CD14-positive monocyte (primary cell): ENCODE measurements around the gene ME3. TPM values are rescaled to one million over a fixed set of nuclear protein-coding genes. Genes with fewer than 3 reads are reported as not detected.

Experiments used
- DNase-seq, 3 donors: peaks; one replicate each; pipeline ENCODE4 v3.0.0-alpha.2; 2011 to 2022
- H2AFZ ChIP-seq: 2 replicates; pipeline ENCODE4 v1.6.0; 2012; ENCODE audit warnings: mild to moderate bottlenecking, low read depth, low read length, inconsistent platforms; ENCODE audit not compliant: insufficient read depth, poor library complexity, severe bottlenecking
- H3K27ac ChIP-seq, 2 donors: 1 replicate in 1 of 2; 2 replicates in 1 of 2; pipeline ENCODE4 v1.5.1; 2012 to 2013; ENCODE audit warnings: low read length in 2 of 2, control low read depth in 1 of 2, inconsistent platforms in 1 of 2, low read depth in 1 of 2, mild to moderate bottlenecking in 1 of 2
- H3K27me3 ChIP-seq, 2 donors: one replicate each; pipeline versions ENCODE4 v1.6.0 to v1.6.1; 2011 to 2013; ENCODE audit warnings: low read length in 2 of 2; ENCODE audit not compliant: control insufficient read depth in 2 of 2, insufficient read depth in 2 of 2
- H3K36me3 ChIP-seq, 2 donors: replicated peaks in 1 of 2; 1 replicate in 1 of 2; 2 replicates in 1 of 2; pipeline versions ENCODE4 v1.5.1 to v1.6.1; 2012 to 2013; ENCODE audit warnings: low read length in 2 of 2, control low read depth in 1 of 2, inconsistent platforms in 1 of 2, mild to moderate bottlenecking in 1 of 2; ENCODE audit not compliant: insufficient read depth in 2 of 2, control insufficient read depth in 1 of 2
- H3K4me1 ChIP-seq, 2 donors: 1 replicate in 1 of 2; 2 replicates in 1 of 2; pipeline versions ENCODE4 v1.5.1 to v1.6.1; 2012 to 2013; ENCODE audit warnings: low read length in 2 of 2, control low read depth in 1 of 2, inconsistent platforms in 1 of 2, mild to moderate bottlenecking in 1 of 2, moderate library complexity in 1 of 2; ENCODE audit not compliant: insufficient read depth in 2 of 2, control insufficient read depth in 1 of 2
- H3K4me2 ChIP-seq: replicated peaks from 2 replicates; pipeline ENCODE3; 2012; ENCODE audit warnings: low read length, moderate library complexity, mild to moderate bottlenecking; ENCODE audit not compliant: poor library complexity, severe bottlenecking; ENCODE audit errors: extremely low read depth
- H3K4me3 ChIP-seq, 3 experiments: fragments of 200-600 bp in 1 of 3; sonication (generic) in 1 of 3; replicated peaks in 1 of 3; 1 replicate in 2 of 3; 2 replicates in 1 of 3; pipeline ENCODE4 v1.5.1; 2011 to 2013; ENCODE audit warnings: low read length in 3 of 3, mild to moderate bottlenecking in 3 of 3, control low read depth in 2 of 3, low read depth in 2 of 3, inconsistent platforms in 1 of 3, moderate library complexity in 1 of 3
- H3K79me2 ChIP-seq: 2 replicates; pipeline ENCODE4 v1.6.0; 2012; ENCODE audit warnings: mild to moderate bottlenecking, control low read depth, inconsistent platforms, low read length, moderate library complexity; ENCODE audit not compliant: insufficient read depth
- H3K9ac ChIP-seq: 2 replicates; pipeline ENCODE4 v1.6.0; 2017; ENCODE audit warnings: low read length, mild to moderate bottlenecking; ENCODE audit not compliant: insufficient read depth, poor library complexity, severe bottlenecking
- H3K9me3 ChIP-seq, 2 donors: replicated peaks in 1 of 2; 1 replicate in 1 of 2; 2 replicates in 1 of 2; pipeline versions ENCODE4 v1.5.1 to v1.6.1; 2012 to 2013; ENCODE audit warnings: low read length in 2 of 2, control low read depth in 1 of 2; ENCODE audit not compliant: control insufficient read depth in 1 of 2, insufficient read depth in 1 of 2
- H4K20me1 ChIP-seq: 2 replicates; pipeline ENCODE4 v1.6.0; 2012; ENCODE audit warnings: mild to moderate bottlenecking, low read length, control low read depth, moderate library complexity; ENCODE audit not compliant: insufficient read depth
- H3K27ac Mint-ChIP-seq, 7 donors: one replicate each; pipeline ENCODE4 v1.8.0; 2020; ENCODE audit warnings: mild to moderate bottlenecking in 7 of 7, mixed read lengths in 7 of 7, moderate library complexity in 6 of 7, inconsistent platforms in 2 of 7
- H3K27me3 Mint-ChIP-seq, 3 donors: one replicate each; pipeline ENCODE4 v1.8.0; 2021 to 2022; ENCODE audit warnings: low read depth in 3 of 3, mild to moderate bottlenecking in 3 of 3, mixed read lengths in 3 of 3, moderate library complexity in 3 of 3, inconsistent platforms in 1 of 3
- H3K36me3 Mint-ChIP-seq, 2 donors: one replicate each; pipeline ENCODE4 v1.8.0; 2020; ENCODE audit warnings: mixed read lengths in 2 of 2, inconsistent platforms in 1 of 2, mild to moderate bottlenecking in 1 of 2
- H3K4me1 Mint-ChIP-seq: one replicate; pipeline ENCODE4 v1.8.0; 2020; ENCODE audit warnings: mild to moderate bottlenecking, mixed read lengths
- H3K4me3 Mint-ChIP-seq, 2 donors: one replicate each; pipeline ENCODE4 v1.8.0; 2020; ENCODE audit warnings: mild to moderate bottlenecking in 2 of 2, mixed read lengths in 2 of 2, moderate library complexity in 1 of 2
- H3K9me3 Mint-ChIP-seq, 7 donors: one replicate each; pipeline ENCODE4 v1.8.0; 2020 to 2022; ENCODE audit warnings: mixed read lengths in 7 of 7, mild to moderate bottlenecking in 6 of 7, moderate library complexity in 6 of 7, inconsistent platforms in 2 of 7
- CTCF ChIP-seq: fragments of 200-600 bp; IDR thresholded peaks from one replicate; pipeline ENCODE4 v1.8.0; 2022; ENCODE audit warnings: antibody characterized with exemption, mild to moderate bottlenecking
- WGBS: methylation state at CpG from one replicate; pipeline ENCODE4 v1.1.5; 2013; ENCODE audit warnings: missing lambda C conversion rate; ENCODE audit not compliant: insufficient coverage; 5-methylcytosine and 5-hydroxymethylcytosine counted together
- intact Hi-C, 2 donors: fragments of 100-400 bp; cut with micrococcal nuclease; formaldehyde crosslinking; loops; one replicate each; pipeline versions ENCODE4 v1.15.0 to v1.15.1; 2023
- polyA plus RNA-seq, 3 donors: library from polyadenylated mRNA; depleted of rRNA in 1 of 3; unstranded in 2 of 3; stranded (reverse) in 1 of 3; fragments of 300-500 nt in 2 of 3; fragments of >200 nt in 1 of 3; fragmentation: Illumina TruSeq in 2 of 3; gene quantifications; 1 replicate in 2 of 3; 2 replicates in 1 of 3; pipeline ENCODE4 v1.2.3, GENCODE V29; 2012 to 2021

The ME3 gene
- polyA plus RNA-seq, 3 donors = 0.31 to 3.0 (median 0.42) TPM

- Histone ChIP-seq H3K79me2 (no peaks in the 10 kb centered on the region), H3K9ac (peak overlapping the region; percentile 74), H3K27ac (peak overlapping the region in 1 of 2 donors; percentile 41), H4K20me1 (no peaks in the 10 kb centered on the region), H3K9me3 (no peaks in the 10 kb centered on the region), H3K4me3 (peak overlapping the region; percentile 53 to 90 (median 79)), H3K27me3 (peaks cover 5 to 13% of the 10 kb centered on the region in 2 donors), H3K4me1 (peaks cover 8 to 15% of the 10 kb centered on the region in 2 donors), H3K36me3 (no peaks in the 10 kb centered on the region), H3K4me2 (peak overlapping the region; percentile 94), H2AFZ (peak overlapping the region; percentile 82)
- Mint-ChIP-seq H3K9me3 (peaks cover 0 to 2% (median 0%) of the 10 kb centered on the region in 7 donors), H3K27me3 (peaks cover 13 to 30% (median 19%) of the 10 kb centered on the region in 3 donors), H3K27ac (peak overlapping the region in 1 of 7 donors; percentile 22), H3K36me3 (no peaks in the 10 kb centered on the region), H3K4me1 (peaks cover 21% of the 10 kb centered on the region), H3K4me3 (peak overlapping the region; percentile 92 to 95)
- DNase-seq = no peak
- TF ChIP-seq CTCF = no peak
- intact Hi-C loops = loop anchor here in 1 of 2 donors (10.0 kb wide), 1 partner anchor 133 kb away; the partner anchor contains the start of gene PRSS23
- WGBS = under 1% methylated on average over 31 of the region's 33 CpGs
Measured at GRCh38 chr11:86671531-86672006, 847 bp downstream of the ME3 start.

- H3K79me2 ChIP-seq = no peaks in the 10 kb centered on the region
- no peaks in the 10 kb centered on the region for H3K9me3 ChIP-seq
- H4K20me1 ChIP-seq = no peaks in the 10 kb centered on the region
- no peak for DNase-seq
- peak overlapping the region; percentile 94 for H3K4me2 ChIP-seq
- WGBS = 70% methylated on average over 2 of the region's 3 CpGs
- Mint-ChIP-seq H3K9me3 (peaks cover 0 to 2% (median 0%) of the 10 kb centered on the region in 7 donors), H3K36me3 (no peaks in the 10 kb centered on the region), H3K4me3 (peak overlapping the region; percentile 92 to 95), H3K27ac (no peak overlapping the region), H3K27me3 (peaks cover 13 to 30% (median 19%) of the 10 kb centered on the region in 3 donors), H3K4me1 (peaks cover 21% of the 10 kb centered on the region)
- no peak for TF ChIP-seq CTCF
- H3K36me3 ChIP-seq = no peaks in the 10 kb centered on the region
- peak overlapping the region in 1 of 3 experiments; percentile 90 for H3K4me3 ChIP-seq
- H3K9ac ChIP-seq = no peak overlapping the region
- no peak overlapping the region for H3K27ac ChIP-seq
- H3K4me1 ChIP-seq = peaks cover 8 to 15% of the 10 kb centered on the region in 2 donors
- intact Hi-C loops = loop anchor here in 1 of 2 donors (10.0 kb wide), 1 partner anchor 134 kb away; the partner anchor contains the start of gene PRSS23
- H2AFZ ChIP-seq = peak overlapping the region; percentile 82
- H3K27me3 ChIP-seq = peaks cover 5 to 13% of the 10 kb centered on the region in 2 donors
Measured at GRCh38 chr11:86670911-86671310, 1.5 kb downstream of the ME3 start.
